AG08395 (cell line): Measurements from ENCODE around the gene CC2D2B.
"Not testable (repeated sequence)": the region's sequence is repeated elsewhere in the genome, so short reads cannot be mapped to it uniquely, and the experiment has no call there.

Experiments used
- DNase-seq: peaks from one replicate; pipeline ENCODE4 v3.0.0; 2012; ENCODE audit warnings: mixed read lengths, low spot score

Gene CC2D2B

DNA sequence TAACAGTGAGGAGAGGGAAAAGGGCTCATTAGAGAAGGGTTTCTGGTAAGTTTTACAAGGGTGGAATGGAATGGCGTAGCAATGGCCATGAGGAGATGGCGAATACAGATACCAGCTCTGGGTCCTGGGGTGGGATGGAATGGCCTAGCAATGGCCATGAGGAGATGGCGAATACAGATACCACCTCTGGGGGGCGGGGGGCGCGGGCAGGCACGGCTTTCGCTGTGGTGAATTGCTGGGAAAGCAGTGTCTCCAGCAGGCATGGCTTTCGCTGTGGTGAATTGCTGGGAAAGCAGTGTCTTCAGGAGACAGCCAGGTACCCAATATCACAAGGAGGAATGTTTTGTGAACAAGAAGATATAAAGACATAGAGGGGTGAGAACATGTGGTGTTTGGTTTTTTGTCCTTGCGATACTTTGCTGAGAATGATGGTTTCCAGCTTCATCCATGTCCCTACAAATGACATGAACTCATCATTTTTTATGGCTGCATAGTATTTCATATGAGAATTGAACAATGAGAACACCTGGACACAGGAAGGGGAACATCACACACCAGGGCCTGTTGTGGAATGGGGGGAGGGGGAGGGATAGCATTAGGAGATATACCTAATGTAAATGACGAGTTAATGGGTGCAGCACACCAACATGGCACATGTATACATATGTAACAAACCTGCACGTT lies 1.7 kb upstream of the CC2D2B start:
- DNase-seq: not testable (repeated sequence)

DNA sequence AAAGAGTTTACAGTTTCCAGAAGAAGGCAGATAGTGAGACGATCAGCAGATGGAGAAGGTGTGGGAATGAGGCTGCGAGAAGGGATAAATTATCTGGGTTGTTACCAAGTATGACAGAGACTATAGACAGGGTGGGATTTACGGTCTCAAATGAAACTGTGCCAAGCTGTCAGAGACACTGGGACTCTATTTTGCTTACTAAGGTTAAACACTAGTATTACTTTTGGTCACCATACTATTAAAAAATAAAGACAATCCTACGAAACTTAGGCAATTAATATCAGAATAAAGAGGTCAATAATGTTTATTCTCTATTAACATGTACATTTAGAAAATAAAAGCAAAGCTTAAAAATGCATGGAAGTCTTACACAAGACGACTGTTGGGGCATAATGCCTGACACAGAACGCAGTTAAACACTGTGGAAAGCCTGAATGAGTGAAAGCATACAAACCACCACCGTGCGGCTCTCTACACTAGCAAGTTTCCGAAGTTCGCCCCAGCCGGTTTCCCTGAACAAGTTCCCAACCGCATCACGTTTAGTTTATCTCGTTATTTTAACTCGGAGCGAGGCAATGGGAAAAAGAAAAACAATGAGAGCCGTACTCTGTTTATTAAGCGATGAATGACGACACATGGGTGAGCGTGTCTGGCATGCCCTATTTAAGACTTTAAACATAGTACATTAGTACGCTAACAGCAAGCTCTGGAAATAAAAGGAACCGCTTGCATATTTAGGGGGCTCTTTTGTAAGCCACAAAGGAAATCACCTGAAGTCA lies 909 bp upstream of the CC2D2B start:
- peak; percentile 45 for DNase-seq

- DNase-seq: no peak
Observed at GRCh38 chr10:95908450-95908849, 675 bp downstream of the CC2D2B start.

- no peak for DNase-seq
Observed at GRCh38 chr10:95909561-95909960, 1.8 kb downstream of the CC2D2B start.

- not testable (repeated sequence) for DNase-seq
Observed at GRCh38 chr10:95916039-95916438, 8.3 kb downstream of the CC2D2B start.

- no peak for DNase-seq
Observed at GRCh38 chr10:95920798-95921426, 13.1 kb downstream of the CC2D2B start.

- DNase-seq: no peak
Observed at GRCh38 chr10:95925033-95925432, 17.3 kb downstream of the CC2D2B start.

- DNase-seq: no peak
Observed at GRCh38 chr10:95935429-95935828, 27.7 kb downstream of the CC2D2B start.

DNA sequence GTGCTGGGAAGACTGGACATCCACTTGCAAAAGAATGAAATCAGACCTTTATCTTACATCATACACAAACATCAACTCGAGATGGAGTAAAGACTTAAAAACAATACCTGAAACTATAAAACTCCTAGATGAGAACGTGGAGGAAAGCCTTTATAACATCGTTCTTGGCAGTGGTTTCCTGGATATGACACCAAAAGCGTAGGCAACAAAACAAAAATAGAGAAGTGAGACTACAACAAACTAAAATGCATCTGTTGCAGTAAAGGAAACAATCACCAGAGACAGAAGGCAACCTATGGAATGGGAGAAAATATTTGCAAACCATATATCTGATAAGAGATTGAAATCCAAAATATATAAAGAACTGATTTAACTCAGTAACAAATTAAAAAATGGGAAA lies 33.3 kb downstream of the CC2D2B start:
- no peak for DNase-seq

- DNase-seq: no peak
Observed at GRCh38 chr10:95963202-95963990, 55.6 kb downstream of the CC2D2B start.

- DNase-seq: no peak
Observed at GRCh38 chr10:95963991-95964389, 56.2 kb downstream of the CC2D2B start.

DNA sequence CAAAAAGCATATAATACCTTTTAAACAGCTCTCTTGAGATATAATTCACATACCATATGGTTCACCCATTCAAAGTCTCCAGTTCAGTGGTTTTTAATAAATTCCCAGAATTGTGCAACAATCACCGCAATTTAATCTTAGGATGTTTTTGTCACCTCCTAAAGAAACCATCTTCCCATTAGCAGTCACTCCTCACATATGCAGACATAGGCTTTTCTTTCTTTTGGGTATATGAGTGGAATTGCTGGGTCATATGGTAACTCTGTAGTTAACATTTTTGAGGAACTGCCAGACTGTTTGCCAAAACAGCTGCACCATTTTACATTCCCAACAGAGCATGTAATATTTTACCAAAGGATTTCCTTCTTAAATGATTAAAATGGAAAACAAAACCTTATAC lies 57.0 kb downstream of the CC2D2B start:
- DNase-seq: no peak

- no peak for DNase-seq
Observed at GRCh38 chr10:95976362-95977229, 68.8 kb downstream of the CC2D2B start.

DNA sequence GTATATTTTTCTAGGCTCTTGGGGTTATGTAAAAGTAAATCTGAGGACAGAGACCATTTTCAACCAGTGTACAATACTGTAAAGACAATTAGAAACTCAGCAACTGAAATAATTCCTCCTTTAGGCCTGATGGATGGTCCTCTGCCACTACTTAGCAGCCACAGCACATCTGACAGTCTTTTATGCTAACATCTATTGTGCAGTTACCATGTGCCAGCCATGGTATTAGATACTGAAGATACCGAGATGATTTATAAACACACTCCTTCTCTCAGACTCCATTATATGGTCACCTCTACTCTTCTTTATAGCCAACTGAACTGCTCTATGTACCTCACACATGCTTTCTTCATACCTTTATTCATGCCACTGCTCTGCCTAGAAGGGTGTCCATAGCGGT lies 74.4 kb downstream of the CC2D2B start:
- DNase-seq: no peak

GRCh38 chr10:95987685-95988426 lies 80.1 kb downstream of the CC2D2B start:
- DNase-seq: no peak

GRCh38 chr10:95988702-95989101 lies 80.9 kb downstream of the CC2D2B start:
- no peak for DNase-seq

GRCh38 chr10:95994376-95994775 lies 86.6 kb downstream of the CC2D2B start:
- DNase-seq: not testable (repeated sequence)

DNA sequence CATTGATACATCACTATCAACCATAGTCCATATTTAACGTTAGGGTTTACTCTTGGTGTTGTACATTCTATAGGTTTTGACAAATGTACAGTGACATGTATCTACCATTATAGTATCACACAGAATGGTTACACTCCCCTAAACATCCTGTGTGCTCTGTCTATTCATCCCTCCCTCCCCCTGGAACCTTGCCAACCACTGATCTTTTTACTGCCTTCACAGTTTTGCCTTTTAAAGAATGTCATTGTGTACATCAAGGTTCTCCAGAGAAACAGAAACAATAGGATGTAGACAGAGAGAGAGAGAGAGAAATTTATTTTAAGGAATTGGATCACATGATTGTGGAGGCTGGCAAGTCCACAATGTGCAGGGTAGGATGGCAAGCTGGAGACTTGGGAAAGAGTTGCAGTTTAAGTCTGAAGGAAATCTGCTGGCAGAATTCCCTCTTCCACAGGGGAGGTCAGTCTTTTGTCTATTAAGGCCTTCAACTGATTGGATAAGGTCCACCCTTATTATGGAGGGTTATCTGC lies 90.5 kb downstream of the CC2D2B start:
- no peak for DNase-seq

- no peak for DNase-seq
Observed at GRCh38 chr10:96013956-96014355, 106.2 kb downstream of the CC2D2B start.

DNA sequence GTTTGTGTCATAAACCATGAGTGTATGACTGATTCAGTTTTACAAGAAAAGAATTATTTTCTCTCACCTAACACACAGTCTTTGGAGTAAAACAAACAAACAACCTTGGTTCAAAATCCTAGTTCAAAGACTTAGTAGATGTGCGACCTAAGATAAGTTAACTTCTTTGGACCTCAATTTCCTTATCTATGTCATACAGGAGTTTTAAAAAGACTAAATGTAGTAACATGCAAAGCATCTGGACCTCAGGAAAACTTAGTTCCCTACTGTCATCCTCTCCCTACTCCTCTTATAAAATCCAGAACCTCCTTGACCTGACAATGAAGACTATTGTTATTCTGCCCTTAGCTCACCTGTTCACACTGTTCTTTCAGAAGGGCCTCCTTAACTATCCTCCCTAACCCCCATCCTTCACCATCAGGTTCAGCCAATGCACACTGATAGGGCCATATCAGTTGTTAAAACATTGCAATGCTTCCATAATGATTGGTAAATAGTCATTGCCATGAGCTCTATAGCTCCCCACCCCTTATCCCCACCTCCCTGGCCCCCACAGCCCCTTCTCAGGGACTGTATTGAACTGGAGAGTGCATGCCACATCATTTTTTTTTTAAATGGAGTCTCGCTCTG lies 106.8 kb downstream of the CC2D2B start:
- DNase-seq: no peak
